MCF 10A (cell line): ENCODE measurements around the gene SDCCAG8. TPM values are rescaled to one million over a fixed set of nuclear protein-coding genes. Genes with fewer than 3 reads are reported as not detected.

Experiments used
- BruUV-seq: library from RNA; stranded (reverse); fragments of 400-500 nt; replicated peaks from 2 replicates; lab custom pipeline; 2021; lab: Mats Ljungman, UMichigan
- CTCF ChIA-PET: fragments of 300-600 bp; sonication (Branson Sonifier 250); formaldehyde crosslinking; extraction: SDS; loops from one replicate; lab custom pipeline; 2021; ENCODE audit warnings: antibody characterized with exemption, inconsistent platforms; lab: Yijun Ruan, JAX
- POLR2A ChIA-PET: fragments of 300-600, 350-650 bp; sonication (Branson Sonifier 250); formaldehyde crosslinking; extraction: SDS; loops from one replicate; lab custom pipeline; 2020; ENCODE audit warnings: antibody characterized with exemption, inconsistent platforms; lab: Yijun Ruan, JAX
- DNase-seq: peaks from one replicate; pipeline ENCODE4 v3.0.0-alpha.2; 2018; ENCODE audit not compliant: unreplicated experiment
- H3K27ac Mint-ChIP-seq: one replicate; pipeline ENCODE4 v1.8.0; 2022; ENCODE audit warnings: mild to moderate bottlenecking, low read depth, mixed read lengths; ENCODE audit not compliant: unreplicated experiment
- H3K27me3 Mint-ChIP-seq: one replicate; pipeline ENCODE4 v1.8.0; 2022; ENCODE audit warnings: mixed read lengths; ENCODE audit not compliant: insufficient read depth, unreplicated experiment
- H3K36me3 Mint-ChIP-seq: one replicate; pipeline ENCODE4 v1.8.0; 2022; ENCODE audit warnings: mild to moderate bottlenecking, moderate library complexity, mixed read lengths; ENCODE audit not compliant: insufficient read depth, unreplicated experiment
- H3K4me1 Mint-ChIP-seq: one replicate; pipeline ENCODE4 v1.8.0; 2022; ENCODE audit warnings: mixed read lengths; ENCODE audit not compliant: insufficient read depth, unreplicated experiment
- H3K4me3 Mint-ChIP-seq: one replicate; pipeline ENCODE4 v1.8.0; 2022; ENCODE audit warnings: mild to moderate bottlenecking, moderate library complexity, mixed read lengths; ENCODE audit not compliant: unreplicated experiment
- H3K9me3 Mint-ChIP-seq: one replicate; pipeline ENCODE4 v1.8.0; 2022; ENCODE audit warnings: mixed read lengths; ENCODE audit not compliant: unreplicated experiment
- CTCF ChIP-seq: fragments of 200-600 bp; IDR thresholded peaks from one replicate; pipeline ENCODE4 v1.8.0; 2022; ENCODE audit warnings: antibody characterized with exemption, mild to moderate bottlenecking; ENCODE audit not compliant: unreplicated experiment
- intact Hi-C: fragments of 100-400 bp; cut with micrococcal nuclease; formaldehyde crosslinking; loops from 2 replicates; pipeline ENCODE4 v1.14.1; 2022
- total RNA-seq: library from RNA; stranded (reverse); gene quantifications from 2 replicates; pipeline ENCODE4 v1.2.3, GENCODE V29; 2022

Gene SDCCAG8
- total RNA-seq, 1 experiment from 2014 or later: 128 TPM

- ChIA-PET CTCF (interaction anchor here (0.7 kb wide), 2 partner anchors 28 to 874 kb away, joined by 3 to 4 read pairs; no protein-coding TSS in a partner anchor), POLR2A (interaction anchor here (1.2 to 1.8 kb wide), 2 partner anchors 8 to 15 kb away, joined by 3 to 6 read pairs; no protein-coding TSS in a partner anchor)
- Mint-ChIP-seq H3K36me3 (peaks cover 19% of the 10 kb centered on the region), H3K9me3 (peaks cover 18% of the 10 kb centered on the region), H3K27ac (no peak overlapping the region), H3K4me3 (no peak overlapping the region), H3K27me3 (no peaks in the 10 kb centered on the region), H3K4me1 (no peaks in the 10 kb centered on the region)
- no TSS peak for BruUV-seq
- intact Hi-C loops: no loop called here
- no peak for TF ChIP-seq CTCF
- DNase-seq: no peak
Observed at GRCh38 chr1:243374412-243374811, 118.6 kb downstream of the SDCCAG8 start.

- Mint-ChIP-seq H3K27me3 (no peaks in the 10 kb centered on the region), H3K4me1 (no peaks in the 10 kb centered on the region), H3K36me3 (peaks cover 27% of the 10 kb centered on the region), H3K4me3 (no peak overlapping the region), H3K27ac (no peak overlapping the region), H3K9me3 (peaks cover 18% of the 10 kb centered on the region)
- TF ChIP-seq CTCF: no peak
- CTCF ChIA-PET: interaction anchor here (0.7 to 1.2 kb wide), 3 partner anchors 23 to 102 kb away, joined by 3 to 6 read pairs (median 3); no protein-coding TSS in a partner anchor
- DNase-seq: no peak
- POLR2A ChIA-PET: interaction anchor here (1.8 kb wide), 1 partner anchor 14 kb away, joined by 6 read pairs; no protein-coding TSS in a partner anchor
- no TSS peak for BruUV-seq
- intact Hi-C loops: no loop called here
Observed at GRCh38 chr1:243375596-243375995, 119.8 kb downstream of the SDCCAG8 start.

- no peak for DNase-seq
- ChIA-PET POLR2A (no interaction called here), CTCF (interaction anchor here (1.0 kb wide), 1 partner anchor 16 kb away, joined by 3 read pairs; no protein-coding TSS in a partner anchor)
- Mint-ChIP-seq H3K27ac (no peak overlapping the region), H3K9me3 (peaks cover 13% of the 10 kb centered on the region), H3K27me3 (no peaks in the 10 kb centered on the region), H3K36me3 (peaks cover 40% of the 10 kb centered on the region), H3K4me3 (no peak overlapping the region), H3K4me1 (no peaks in the 10 kb centered on the region)
- no peak for TF ChIP-seq CTCF
- intact Hi-C loops: no loop called here
- BruUV-seq: no TSS peak
Observed at GRCh38 chr1:243378669-243379068, 122.8 kb downstream of the SDCCAG8 start.

- Mint-ChIP-seq H3K4me1 (no peaks in the 10 kb centered on the region), H3K27ac (no peak overlapping the region), H3K9me3 (peaks cover 7% of the 10 kb centered on the region), H3K36me3 (peaks cover 40% of the 10 kb centered on the region), H3K4me3 (no peak overlapping the region), H3K27me3 (no peaks in the 10 kb centered on the region)
- ChIA-PET CTCF (no interaction called here), POLR2A (no interaction called here)
- no peak for TF ChIP-seq CTCF
- no TSS peak for BruUV-seq
- no peak for DNase-seq
- intact Hi-C loops: no loop called here
Observed at GRCh38 chr1:243379208-243379607, 123.4 kb downstream of the SDCCAG8 start.
